Lower leg skin (tissue), 3 donors: ENCODE results near the gene ZSWIM1.

Experiments
- CTCF ChIP-seq, 3 donors: fragments of 450-650 bp; IDR thresholded peaks; one replicate each; pipeline ENCODE4 v1.5.1; 2016; ENCODE audit warnings: antibody characterized with exemption in 3 of 3, mild to moderate bottlenecking in 3 of 3, moderate library complexity in 2 of 3
- POLR2A ChIP-seq, 2 donors: fragments of 450-650 bp; IDR thresholded peaks; one replicate each; pipeline ENCODE4 v1.6.1; 2016 to 2017; ENCODE audit warnings: antibody characterized with exemption in 2 of 2, mild to moderate bottlenecking in 1 of 2, moderate library complexity in 1 of 2

DNA sequence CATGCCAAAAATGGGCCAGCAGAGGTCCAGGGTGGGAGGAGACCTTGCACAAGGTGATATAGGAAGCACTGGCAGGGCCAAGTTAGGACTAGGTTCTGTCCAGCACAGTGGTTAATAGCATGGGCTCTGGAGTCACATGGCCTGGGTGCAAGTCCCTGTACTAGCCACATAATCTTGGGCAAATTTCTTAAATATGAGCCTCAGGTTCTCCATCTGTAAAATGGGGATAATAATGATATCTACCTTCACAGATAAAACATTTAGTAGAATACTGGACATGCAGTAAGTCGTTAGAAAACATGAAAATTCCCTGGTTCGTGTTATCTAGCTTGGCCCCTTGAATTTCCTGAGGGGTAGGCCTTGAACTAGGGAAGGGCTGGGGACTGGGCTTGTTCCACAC is 16.3 kb downstream of the ZSWIM1 start:
- no peak for TF ChIP-seq POLR2A (IDR thresholded peaks at IDR 0.05)
- no peak for TF ChIP-seq CTCF (IDR thresholded peaks at IDR 0.05)
